22Rv1 (cell line): ENCODE measurements around the gene MS4A4E.
"Not testable (repeated sequence)": the region's sequence is repeated elsewhere in the genome, so short reads cannot be mapped to it uniquely, and the experiment has no call there.

Source experiments
- H3K27ac ChIP-seq: fragments of 450-650 bp; 2 replicates; pipeline ENCODE4 v1.5.1; 2017
- CTCF ChIP-seq: fragments of 450-650 bp; IDR thresholded peaks from 2 replicates; pipeline ENCODE4 v1.5.1; 2017; ENCODE audit warnings: mild to moderate bottlenecking
- ZFX ChIP-seq: fragments of 450-650 bp; IDR thresholded peaks from 2 replicates; pipeline ENCODE4 v1.6.1; 2017; ENCODE audit warnings: antibody characterized with exemption, borderline replicate concordance

MS4A4E gene

GRCh38 chr11:60159868-60160267 lies 83.1 kb downstream of the MS4A4E start:
- H3K27ac ChIP-seq: no peak overlapping the region
- TF ChIP-seq ZFX: no peak
- TF ChIP-seq CTCF: no peak

GRCh38 chr11:60159284-60159683 lies 83.7 kb downstream of the MS4A4E start:
- H3K27ac ChIP-seq: no peak overlapping the region
- no peak for TF ChIP-seq CTCF
- no peak for TF ChIP-seq ZFX

GRCh38 chr11:60158636-60159035 lies 84.3 kb downstream of the MS4A4E start:
- H3K27ac ChIP-seq: no peak overlapping the region
- TF ChIP-seq CTCF (no peak), ZFX (no peak)

- TF ChIP-seq CTCF (no peak), ZFX (no peak)
- no peak overlapping the region for H3K27ac ChIP-seq
Observed at GRCh38 chr11:60155931-60156330, 87.0 kb downstream of the MS4A4E start.

- not testable (repeated sequence) for H3K27ac ChIP-seq
Observed at GRCh38 chr11:60152727-60153126, 90.2 kb downstream of the MS4A4E start.

- TF ChIP-seq ZFX (no peak), CTCF (no peak)
- H3K27ac ChIP-seq: no peak overlapping the region
Observed at GRCh38 chr11:60150279-60150678, 92.7 kb downstream of the MS4A4E start.
